Astrocyte of the spinal cord (primary cell): Measurements from ENCODE around the gene GABRG3.

Experiments
- DNase-seq: peaks from one replicate; pipeline ENCODE4 v3.0.0; 2011; ENCODE audit warnings: low read depth, low spot score
- H3K4me3 ChIP-seq: 2 replicates; pipeline ENCODE4 v1.5.1; 2011; ENCODE audit warnings: low read depth, mild to moderate bottlenecking, low read length, moderate library complexity
- CTCF ChIP-seq: IDR thresholded peaks from 2 replicates; pipeline ENCODE4 v1.5.1; 2012; ENCODE audit warnings: low read depth, mild to moderate bottlenecking, low read length, inconsistent platforms
- in situ Hi-C: cut with HindIII; loops from 2 replicates; pipeline ENCODE4 v1.10.0; 2017; ENCODE audit warnings: low sequenced_read_pairs

Gene GABRG3

GRCh38 chr15:27564656-27565055, 593.7 kb downstream of the GABRG3 start:
- H3K4me3 ChIP-seq = no peak overlapping the region
- no peak for TF ChIP-seq CTCF
- in situ Hi-C loops = no loop called here
- no peak for DNase-seq

DNA sequence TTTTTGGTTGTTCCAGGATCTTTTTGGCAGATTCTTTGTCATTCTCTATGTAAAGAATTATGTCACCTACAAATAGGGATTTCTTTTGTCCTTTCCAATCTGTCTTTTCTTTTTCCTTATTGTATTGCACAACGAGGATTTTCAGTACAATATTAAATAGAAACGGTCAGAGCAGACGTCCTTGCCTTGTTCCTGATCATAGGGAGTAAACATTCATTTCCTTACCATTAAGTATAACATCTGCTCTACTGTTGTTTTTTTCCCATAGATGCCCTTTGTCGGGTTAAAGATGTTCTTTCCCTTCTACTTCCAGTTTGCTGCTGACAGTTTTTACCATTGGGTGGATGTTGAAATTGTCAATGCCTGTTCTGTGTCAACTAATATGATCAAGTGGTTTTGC, 599.8 kb downstream of the GABRG3 start:
- no peak for DNase-seq
- in situ Hi-C loops = no loop called here
- H3K4me3 ChIP-seq = no peak overlapping the region
- TF ChIP-seq CTCF = no peak

DNA sequence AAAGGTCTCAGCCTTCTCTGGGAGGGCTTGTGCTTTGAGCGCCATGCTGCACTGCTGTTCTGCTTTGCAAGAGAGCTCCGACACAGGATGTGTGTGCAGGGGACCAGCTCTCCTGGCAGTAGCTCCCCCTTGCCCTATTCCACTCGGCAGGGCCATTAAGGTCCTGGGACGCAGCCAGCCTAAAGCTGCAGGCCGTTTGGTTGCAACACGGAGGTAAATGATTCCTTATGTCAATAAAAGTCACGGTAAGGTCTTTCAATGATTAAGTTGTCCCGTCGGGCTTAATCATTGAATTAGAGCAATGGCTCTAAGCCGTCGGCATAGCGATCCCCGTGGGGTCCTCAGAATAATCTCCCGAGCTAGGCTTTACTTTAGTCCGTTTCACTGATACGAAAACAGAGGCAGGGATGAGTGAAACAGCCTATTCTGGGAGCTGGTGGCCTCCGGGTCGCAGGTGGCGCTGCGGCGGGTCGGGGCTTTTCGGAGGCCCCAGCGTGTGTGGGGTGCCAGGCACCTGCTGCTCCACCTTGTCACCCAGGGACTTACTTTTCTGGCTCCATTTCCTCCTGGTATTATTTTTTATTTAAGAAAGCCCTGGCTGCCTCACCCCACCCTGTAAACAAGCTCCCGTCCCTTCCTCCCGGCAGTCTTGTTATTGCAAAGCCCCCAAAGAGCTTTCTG, 603.0 kb downstream of the GABRG3 start:
- no peak overlapping the region for H3K4me3 ChIP-seq
- DNase-seq = no peak
- in situ Hi-C loops = no loop called here
- TF ChIP-seq CTCF = no peak

GRCh38 chr15:27574541-27575054, 603.6 kb downstream of the GABRG3 start:
- no peak for DNase-seq
- no peak for TF ChIP-seq CTCF
- in situ Hi-C loops = no loop called here
- H3K4me3 ChIP-seq = no peak overlapping the region

GRCh38 chr15:27575521-27575920, 604.5 kb downstream of the GABRG3 start:
- DNase-seq = no peak
- no peak overlapping the region for H3K4me3 ChIP-seq
- no peak for TF ChIP-seq CTCF
- in situ Hi-C loops = no loop called here

- no peak for TF ChIP-seq CTCF
- in situ Hi-C loops = no loop called here
- no peak for DNase-seq
- no peak overlapping the region for H3K4me3 ChIP-seq
Observed at GRCh38 chr15:27576576-27576975, 605.6 kb downstream of the GABRG3 start.
